Adrenal gland (tissue), 5 donors: ENCODE data around the gene COX20.

Experiments
- POLR2A ChIP-seq, 2 donors: fragments of 450-650 bp; IDR thresholded peaks; one replicate each; pipeline ENCODE4 v1.6.1; 2017; ENCODE audit warnings: antibody characterized with exemption in 2 of 2, mild to moderate bottlenecking in 2 of 2, moderate library complexity in 1 of 2
- TF ChIP-seq, protein P1 (sequence below), 6 experiments: fragments of 450-650 bp in 4 of 6; fragments of 200-600 bp in 2 of 6; sonication (generic) in 1 of 6; IDR thresholded peaks; 1 replicate in 5 of 6; 2 replicates in 1 of 6; pipeline versions ENCODE4 v1.5.1 to v1.8.0; 2016 to 2021; ENCODE audit warnings: antibody characterized with exemption in 6 of 6, mild to moderate bottlenecking in 2 of 6, moderate library complexity in 1 of 6
- donor health status: DM: no; HTN: no; CAD: no.

DNA sequence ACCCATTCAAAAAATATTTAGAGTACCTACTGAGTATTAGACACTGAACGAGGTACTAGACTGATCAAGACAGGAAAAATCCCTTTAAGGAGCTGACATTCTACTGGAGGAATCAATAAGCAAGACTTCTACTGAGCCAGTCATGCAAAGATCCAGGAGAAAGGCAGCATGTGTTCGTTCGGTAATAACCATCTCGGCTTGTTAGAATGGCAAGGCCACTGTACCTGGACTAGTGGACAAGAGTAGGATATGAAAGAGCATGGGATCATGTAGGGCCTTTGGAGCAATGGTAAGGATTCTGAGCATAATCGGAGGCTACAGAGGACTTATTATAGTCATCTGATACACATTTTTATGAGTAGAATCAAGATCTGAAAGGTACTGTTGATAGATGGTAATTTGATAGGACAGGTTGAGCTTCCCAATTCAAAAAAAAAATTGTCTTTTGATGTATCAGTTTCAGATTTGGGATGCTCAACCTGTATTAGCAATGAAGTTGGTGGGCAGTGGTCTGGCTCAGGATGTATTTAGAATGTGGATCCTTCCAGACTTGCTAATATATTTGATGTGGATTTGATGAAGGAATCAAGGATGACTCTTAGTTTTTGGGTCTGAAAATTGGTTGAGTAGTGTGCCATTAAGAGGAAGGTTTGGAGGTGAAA lies 2.3 kb downstream of the COX20 start:
- no peak for TF ChIP-seq POLR2A (IDR thresholded peaks at IDR 0.05)
- TF ChIP-seq, protein P1, sequence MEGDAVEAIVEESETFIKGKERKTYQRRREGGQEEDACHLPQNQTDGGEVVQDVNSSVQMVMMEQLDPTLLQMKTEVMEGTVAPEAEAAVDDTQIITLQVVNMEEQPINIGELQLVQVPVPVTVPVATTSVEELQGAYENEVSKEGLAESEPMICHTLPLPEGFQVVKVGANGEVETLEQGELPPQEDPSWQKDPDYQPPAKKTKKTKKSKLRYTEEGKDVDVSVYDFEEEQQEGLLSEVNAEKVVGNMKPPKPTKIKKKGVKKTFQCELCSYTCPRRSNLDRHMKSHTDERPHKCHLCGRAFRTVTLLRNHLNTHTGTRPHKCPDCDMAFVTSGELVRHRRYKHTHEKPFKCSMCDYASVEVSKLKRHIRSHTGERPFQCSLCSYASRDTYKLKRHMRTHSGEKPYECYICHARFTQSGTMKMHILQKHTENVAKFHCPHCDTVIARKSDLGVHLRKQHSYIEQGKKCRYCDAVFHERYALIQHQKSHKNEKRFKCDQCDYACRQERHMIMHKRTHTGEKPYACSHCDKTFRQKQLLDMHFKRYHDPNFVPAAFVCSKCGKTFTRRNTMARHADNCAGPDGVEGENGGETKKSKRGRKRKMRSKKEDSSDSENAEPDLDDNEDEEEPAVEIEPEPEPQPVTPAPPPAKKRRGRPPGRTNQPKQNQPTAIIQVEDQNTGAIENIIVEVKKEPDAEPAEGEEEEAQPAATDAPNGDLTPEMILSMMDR (IDR thresholded peaks at IDR 0.05): no peak
